ENCODE data around the gene SLC12A7. TPM values are rescaled to one million over a fixed set of nuclear protein-coding genes. Genes with fewer than 3 reads are reported as not detected.

Gene SLC12A7
- total and polyA plus RNA-seq, 3 donors from 2014 or later, result 73.2 to 212 (median 168) TPM

GRCh38 chr5:1116977-1117376 is 5.1 kb upstream of the SLC12A7 start:
- Histone ChIP-seq H3K9me3 (no peaks in the 10 kb centered on the region), H3K27me3 (no peaks in the 10 kb centered on the region), H3K36me3 (ENCODE audit: low read depth, missing control alignments) (no peaks in the 10 kb centered on the region), H3K27ac (peak overlapping the region; percentile 59 to 68), H3K4me1 (peaks cover 44% of the 10 kb centered on the region), H3K4me3 (no peak overlapping the region)
- 82 to 93% methylated on average over 14 to 15 of the region's 15 CpGs for WGBS, 2 donors
- no peak for TF ChIP-seq CTCF (IDR thresholded peaks at IDR 0.05)
- no peak for TF ChIP-seq POLR2A (IDR thresholded peaks at IDR 0.05)
- DNase-seq, result no peak
- intact Hi-C loops (cut with DNase I; ENCODE audit: low total_unique reads), result no loop called here

DNA sequence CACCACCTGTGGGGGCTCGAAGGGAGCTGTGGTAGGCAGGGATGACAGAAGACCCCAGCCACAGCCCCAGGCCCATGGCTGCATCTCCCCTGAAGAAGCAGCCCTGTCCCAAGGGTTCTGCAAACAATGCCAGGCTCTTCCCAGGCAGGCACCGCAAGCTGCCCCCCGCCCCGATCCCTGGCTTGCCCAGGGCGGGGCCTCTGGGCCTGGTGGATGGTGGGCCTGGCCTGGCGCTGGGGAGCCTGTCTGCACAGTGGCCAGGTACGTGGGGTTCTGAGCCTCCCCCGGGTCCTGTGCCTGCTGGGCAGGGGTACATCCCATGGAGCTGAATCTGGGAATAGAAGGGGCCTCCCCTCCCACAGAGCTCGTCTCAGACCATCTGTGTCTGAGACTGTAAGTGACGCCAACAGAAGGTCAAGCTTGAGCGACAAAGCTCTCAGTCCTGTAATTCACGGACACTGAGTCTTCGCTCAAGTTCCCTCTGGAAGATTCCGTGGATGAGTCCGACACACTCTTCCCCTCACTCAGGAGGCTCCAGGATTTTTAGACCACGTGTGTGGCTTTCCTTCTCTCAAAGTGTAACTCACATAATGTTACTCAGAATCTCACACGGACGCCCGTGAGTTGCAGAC is 4.4 kb upstream of the SLC12A7 start:
- 59 to 79% methylated on average over 11 to 19 of the region's 19 CpGs for WGBS, 2 donors

GRCh38 chr5:1115123-1115815 is 3.4 kb upstream of the SLC12A7 start:
- Histone ChIP-seq H3K36me3 (ENCODE audit: low read depth, missing control alignments) (no peaks in the 10 kb centered on the region), H3K27ac (no peak overlapping the region), H3K4me1 (peaks cover 46% of the 10 kb centered on the region), H3K9me3 (no peaks in the 10 kb centered on the region), H3K27me3 (no peaks in the 10 kb centered on the region), H3K4me3 (no peak overlapping the region)
- DNase-seq, result no peak
- intact Hi-C loops (cut with DNase I; ENCODE audit: low total_unique reads), result no loop called here
- TF ChIP-seq POLR2A (IDR thresholded peaks at IDR 0.05) (no peak), CTCF (IDR thresholded peaks at IDR 0.05) (no peak)
- 90 to 92% methylated on average over 17 to 23 of the region's 23 CpGs for WGBS, 2 donors

More for the DNA sequence above, 4.4 kb upstream of the SLC12A7 start:
- DNase-seq, result no peak
- TF ChIP-seq POLR2A (IDR thresholded peaks at IDR 0.05) (no peak), CTCF (IDR thresholded peaks at IDR 0.05) (no peak)
- no peak overlapping the region for H3K4me3 ChIP-seq
- no peaks in the 10 kb centered on the region for H3K36me3 ChIP-seq (ENCODE audit: low read depth, missing control alignments)
- intact Hi-C loops (cut with DNase I; ENCODE audit: low total_unique reads), result no loop called here
- peaks cover 43% of the 10 kb centered on the region for H3K4me1 ChIP-seq
- H3K27me3 ChIP-seq, result no peaks in the 10 kb centered on the region
- peak overlapping the region; percentile 59 to 68 for H3K27ac ChIP-seq
- no peaks in the 10 kb centered on the region for H3K9me3 ChIP-seq

DNA sequence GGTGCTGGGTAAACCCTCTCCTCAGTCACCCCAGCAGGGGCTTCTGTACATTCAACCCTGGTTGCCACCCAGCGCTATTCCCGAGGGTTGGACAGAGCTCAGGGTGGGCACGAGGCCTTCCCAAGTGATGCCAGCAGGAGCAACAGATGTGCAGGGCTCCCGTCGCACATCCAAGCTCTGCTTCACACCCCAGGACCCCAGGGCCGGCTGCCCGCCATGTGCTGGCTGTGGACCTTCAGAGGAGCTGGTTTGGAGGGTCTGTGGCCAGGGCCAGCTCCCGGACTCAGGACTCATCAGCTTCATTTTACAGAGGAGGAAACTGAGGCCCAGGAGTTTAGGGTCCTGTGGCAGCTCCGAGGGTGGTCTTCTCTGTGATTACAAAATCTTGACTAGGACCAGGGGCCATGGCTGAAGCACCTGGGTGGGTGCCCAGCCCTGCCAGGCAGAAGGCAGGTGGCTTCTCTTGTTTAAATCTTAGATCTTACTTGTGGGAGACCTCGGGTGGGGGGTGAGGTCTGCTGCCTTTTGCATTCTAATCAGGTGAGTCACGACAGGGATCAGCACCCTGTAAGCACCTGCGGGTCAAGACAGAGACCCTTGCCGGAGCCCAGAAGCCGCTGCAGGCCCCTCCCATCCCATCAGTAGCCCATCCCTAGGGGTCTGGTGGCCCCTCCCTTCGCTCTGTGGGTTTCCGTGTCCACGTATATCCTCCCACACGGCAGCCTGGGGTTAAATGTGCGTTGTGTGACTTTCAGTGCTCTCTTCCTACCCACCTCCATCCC is 2.1 kb upstream of the SLC12A7 start:
- TF ChIP-seq CTCF (IDR thresholded peaks at IDR 0.05) (no peak), POLR2A (IDR thresholded peaks at IDR 0.05) (no peak)
- Histone ChIP-seq H3K27ac (no peak overlapping the region), H3K36me3 (ENCODE audit: low read depth, missing control alignments) (no peaks in the 10 kb centered on the region), H3K27me3 (no peaks in the 10 kb centered on the region), H3K9me3 (no peaks in the 10 kb centered on the region), H3K4me3 (no peak overlapping the region), H3K4me1 (peaks cover 45% of the 10 kb centered on the region)
- intact Hi-C loops (cut with DNase I; ENCODE audit: low total_unique reads), result no loop called here
- WGBS, 2 donors, result 93 to 94% methylated on average over 15 to 19 of the region's 19 CpGs
- no peak for DNase-seq

Measured in testis (tissue), 3 donors.